HCT116 (cell line): ENCODE results near the gene TARBP1. TPM values are rescaled to one million over a fixed set of nuclear protein-coding genes. Genes with fewer than 3 reads are reported as not detected.
"Not testable (repeated sequence)": the region's sequence is repeated elsewhere in the genome, so short reads cannot be mapped to it uniquely, and the experiment has no call there.

Source experiments
- ATAC-seq: fragments of 200-7000 bp; cut with Tn5 transposase; 2 replicates; pipeline ENCODE4 v1.9.1; 2020; ENCODE audit warnings: mild to moderate bottlenecking, moderate library complexity
- BruUV-seq: library from RNA; stranded (reverse); fragments of 400-500 nt; replicated peaks from 2 replicates; lab custom pipeline; 2021; lab: Mats Ljungman, UMichigan
- CTCF ChIA-PET: fragments of 300-600 bp; sonication (Branson Sonifier 250); formaldehyde crosslinking; loops from one replicate; lab custom pipeline; 2021; ENCODE audit warnings: antibody characterized with exemption; lab: Charles Lee
- POLR2A ChIA-PET: fragments of 300-600, 350-600 bp; sonication (Branson Sonifier 250); formaldehyde crosslinking; loops from one replicate; lab custom pipeline; 2021; ENCODE audit warnings: antibody characterized with exemption; lab: Charles Lee
- RAD21 ChIA-PET, 2 experiments: fragments of 300-600 bp; sonication (Branson Sonifier 250); formaldehyde crosslinking; loops; one replicate each; lab custom pipeline; 2023; ENCODE audit warnings: low total read pairs in 2 of 2; ENCODE audit not compliant: uncharacterized antibody in 2 of 2, unreplicated experiment in 2 of 2, low non-redundant PET in 1 of 2; lab: Charles Lee
- DNase-seq: peaks from one replicate; pipeline ENCODE4 v3.0.0-alpha.2; 2010; ENCODE audit warnings: low read depth, low spot score
- H2AFZ ChIP-seq: fragments of 200-600 bp; shearing (Covaris generic), sonication (generic); 2 replicates; pipeline ENCODE4 v1.6.1; 2017; ENCODE audit warnings: low read depth, mixed run types, mixed read lengths, antibody characterized with exemption, low read length; ENCODE audit not compliant: poor library complexity, severe bottlenecking
- H3K27ac ChIP-seq: 2 replicates; pipeline ENCODE4 v1.5.1; 2012; ENCODE audit warnings: low read depth, low read length
- H3K27me3 ChIP-seq: fragments of 200-600 bp; sonication (generic); 2 replicates; pipeline ENCODE4 v1.6.1; 2016; ENCODE audit warnings: mixed run types, low read length, mixed read lengths; ENCODE audit not compliant: insufficient read depth
- H3K36me3 ChIP-seq, 2 experiments: fragments of 200-500 bp in 1 of 2; fragments of 200-600 bp in 1 of 2; sonication (Bioruptor generic) in 1 of 2; sonication (generic) in 1 of 2; 2 replicates each; pipeline versions ENCODE4 v1.5.1 to v1.6.1; 2014 to 2016; ENCODE audit warnings: low read length in 2 of 2, inconsistent platforms in 1 of 2, mixed read lengths in 1 of 2, mixed run types in 1 of 2; ENCODE audit not compliant: insufficient read depth in 2 of 2, control insufficient read depth in 1 of 2
- H3K4me1 ChIP-seq, 2 experiments: fragments of 200-600 bp in 1 of 2; sonication (generic) in 1 of 2; 2 replicates each; pipeline versions ENCODE4 v1.5.1 to v1.6.1; 2012 to 2017; ENCODE audit warnings: low read length in 2 of 2, inconsistent platforms in 1 of 2, mild to moderate bottlenecking in 1 of 2, mixed read lengths in 1 of 2, mixed run types in 1 of 2, moderate library complexity in 1 of 2; ENCODE audit not compliant: insufficient read depth in 2 of 2, control insufficient read depth in 1 of 2
- H3K4me2 ChIP-seq: fragments of 200-600 bp; sonication (generic); 2 replicates; pipeline ENCODE4 v1.6.1; 2017; ENCODE audit warnings: mixed run types, low read length, mixed read lengths
- H3K4me3 ChIP-seq, 2 experiments: fragments of 200-600 bp in 1 of 2; sonication (generic) in 1 of 2; replicated peaks in 1 of 2; 2 replicates each; pipeline ENCODE4 v1.5.1; 2011 to 2016; ENCODE audit warnings: low read length in 2 of 2, control low read depth in 1 of 2, low read depth in 1 of 2, mild to moderate bottlenecking in 1 of 2, mixed read lengths in 1 of 2, mixed run types in 1 of 2
- H3K79me2 ChIP-seq: fragments of 200-600 bp; sonication (generic); 2 replicates; pipeline ENCODE4 v1.6.1; 2017; ENCODE audit warnings: mild to moderate bottlenecking, mixed run types, low read length, moderate library complexity, mixed read lengths; ENCODE audit not compliant: insufficient read depth
- H3K9ac ChIP-seq: fragments of 200-600 bp; sonication (generic); 2 replicates; pipeline ENCODE4 v1.6.1; 2016; ENCODE audit warnings: low read length, mixed read lengths
- H3K9me2 ChIP-seq: fragments of 200-600 bp; sonication (generic), shearing (Covaris generic); 2 replicates; pipeline ENCODE4 v1.6.1; 2017; ENCODE audit warnings: mixed run types, mild to moderate bottlenecking, moderate library complexity; ENCODE audit not compliant: insufficient read depth
- H3K9me3 ChIP-seq, 2 experiments: fragments of 200-500 bp in 1 of 2; fragments of 200-600 bp in 1 of 2; sonication (Bioruptor generic) in 1 of 2; sonication (generic) in 1 of 2; 2 replicates each; pipeline ENCODE4 v1.6.1; 2014 to 2017; ENCODE audit warnings: low read length in 2 of 2, mixed read lengths in 2 of 2, inconsistent platforms in 1 of 2, low read depth in 1 of 2, mild to moderate bottlenecking in 1 of 2, mixed run types in 1 of 2, moderate library complexity in 1 of 2; ENCODE audit not compliant: control insufficient read depth in 1 of 2, insufficient read depth in 1 of 2
- H4K20me1 ChIP-seq: fragments of 200-600 bp; sonication (generic), shearing (Covaris generic); 2 replicates; pipeline ENCODE4 v1.6.1; 2017; ENCODE audit warnings: mixed run types, mild to moderate bottlenecking, moderate library complexity; ENCODE audit not compliant: insufficient read depth
- CBX3 ChIP-seq: IDR thresholded peaks from 2 replicates; pipeline ENCODE4 v1.6.1; 2012; ENCODE audit warnings: low read depth
- CEBPB ChIP-seq: IDR thresholded peaks from 2 replicates; pipeline ENCODE4 v1.6.1; 2012; ENCODE audit warnings: low read depth
- ELF1 ChIP-seq: IDR thresholded peaks from 2 replicates; pipeline ENCODE4 v1.6.1; 2012; ENCODE audit warnings: low read depth, borderline replicate concordance
- EZH2 ChIP-seq: fragments of 200-600 bp; sonication (generic); IDR thresholded peaks from 2 replicates; pipeline ENCODE4 v1.6.1; 2017; ENCODE audit warnings: antibody characterized with exemption, mixed run types
- EZH2phosphoT487 ChIP-seq: fragments of 200-600 bp; IDR thresholded peaks from 2 replicates; pipeline ENCODE4 v1.6.1; 2018; ENCODE audit warnings: antibody characterized with exemption, borderline replicate concordance
- POLR2A ChIP-seq: IDR thresholded peaks from 2 replicates; pipeline ENCODE4 v1.7.0; 2011; ENCODE audit warnings: borderline replicate concordance; ENCODE audit not compliant: insufficient read depth, insufficient read length; ENCODE audit errors: extremely low read depth
- POLR2AphosphoS5 ChIP-seq: IDR thresholded peaks from 2 replicates; pipeline ENCODE4 v1.6.1; 2011; ENCODE audit warnings: mild to moderate bottlenecking, low read depth, low read length, moderate library complexity
- SP1 ChIP-seq: IDR thresholded peaks from 2 replicates; pipeline ENCODE4 v1.6.1; 2012; ENCODE audit warnings: low read depth
- SRF ChIP-seq: IDR thresholded peaks from 2 replicates; pipeline ENCODE4 v1.6.1; 2012; ENCODE audit warnings: low read depth
- TCF7L2 ChIP-seq: IDR thresholded peaks from 2 replicates; pipeline ENCODE4 v1.7.0; 2011; ENCODE audit warnings: borderline replicate concordance, inconsistent platforms; ENCODE audit not compliant: insufficient read depth, insufficient read length; ENCODE audit errors: extremely low read depth
- YY1 ChIP-seq: IDR thresholded peaks from 2 replicates; pipeline ENCODE4 v1.6.1; 2011; ENCODE audit warnings: low read length, low read depth, moderate library complexity, mild to moderate bottlenecking; ENCODE audit not compliant: insufficient replicate concordance; ENCODE audit errors: extremely low read depth
- ZNF274 ChIP-seq: fragments of 200-500 bp; sonication (Bioruptor generic); IDR thresholded peaks from 2 replicates; pipeline ENCODE4 v1.6.1; 2014; ENCODE audit warnings: mild to moderate bottlenecking, low read depth, low read length, inconsistent platforms
- intact Hi-C: fragments of 100-400 bp; cut with micrococcal nuclease; formaldehyde crosslinking; loops from 2 replicates; pipeline ENCODE4 v1.10.0; 2022
- total RNA-seq: library from RNA; stranded (reverse); gene quantifications from one replicate; pipeline ENCODE4 v1.2.1, GENCODE V29; 2021; ENCODE audit not compliant: unreplicated experiment
- TF ChIP-seq, protein P1 (sequence below): IDR thresholded peaks from 2 replicates; pipeline ENCODE4 v1.6.1; 2012
- TF ChIP-seq, protein P2 (sequence below): IDR thresholded peaks from 2 replicates; pipeline ENCODE4 v1.6.1; 2012; ENCODE audit warnings: low read depth
- TF ChIP-seq, protein P3 (sequence below): IDR thresholded peaks from 2 replicates; pipeline ENCODE4 v1.6.1; 2012

TARBP1 gene
- total RNA-seq, 1 experiment from 2014 or later, result 17.2 TPM

DNA sequence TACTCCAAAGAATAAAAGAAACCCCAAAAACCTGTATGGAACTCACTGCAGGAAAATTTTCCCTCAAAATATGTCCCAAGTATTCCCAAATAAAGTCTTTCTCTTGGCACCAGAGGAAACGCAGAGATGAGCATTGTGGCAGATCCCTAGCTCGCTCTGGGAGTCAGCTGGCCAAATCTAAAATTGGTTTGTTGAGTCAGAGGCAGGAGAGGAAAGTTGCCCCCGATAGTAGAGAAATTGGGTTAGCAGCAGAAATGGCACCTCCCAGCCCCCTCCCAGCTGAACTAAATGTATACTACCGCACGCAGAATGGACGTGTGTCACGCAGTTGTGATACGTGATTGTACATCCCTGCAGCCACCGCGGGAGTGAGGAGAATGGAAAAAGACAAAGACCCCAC is 39.9 kb upstream of the TARBP1 start (continued):
- TF ChIP-seq CBX3 (no peak), SRF (no peak), POLR2AphosphoS5 (no peak), EZH2 (no peak), EZH2phosphoT487 (no peak), YY1 (no peak), POLR2A (no peak), ZNF274 (no peak)

DNA sequence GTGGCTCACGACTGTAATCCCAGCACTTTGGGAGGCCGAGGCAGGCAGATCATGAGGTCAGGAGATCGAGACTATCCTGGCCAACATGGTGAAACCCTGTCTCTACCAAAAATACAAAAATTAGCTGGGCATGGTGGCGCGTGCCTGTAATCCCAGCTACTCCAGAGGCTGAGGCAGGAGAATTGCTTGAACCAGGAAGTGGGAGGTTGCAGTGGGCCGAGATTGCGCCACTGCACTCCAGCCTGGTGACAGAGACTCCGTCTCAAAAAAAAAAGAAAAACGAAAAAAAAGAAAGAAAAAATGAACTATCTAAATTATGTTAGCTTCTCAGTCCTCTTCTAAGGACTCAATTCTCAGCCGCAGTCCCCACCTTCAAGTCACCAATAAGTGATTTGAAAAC is 39.1 kb upstream of the TARBP1 start:
- H3K27ac ChIP-seq, H3K27me3 ChIP-seq, H4K20me1 ChIP-seq, H3K36me3 ChIP-seq, RAD21 ChIA-PET, H3K79me2 ChIP-seq, H3K4me3 ChIP-seq, H2AFZ ChIP-seq, intact Hi-C loops, BruUV-seq, H3K4me2 ChIP-seq, ATAC-seq, DNase-seq, H3K9me2 ChIP-seq, H3K9ac ChIP-seq, CTCF ChIA-PET, H3K9me3 ChIP-seq: not testable (repeated sequence)
- peaks cover 1 to 13% of the 10 kb centered on the region in 2 experiments; a peak in 3 of 4 replicates for H3K4me1 ChIP-seq
- POLR2A ChIA-PET, result interaction anchor here (0.7 kb wide), 1 partner anchor 11 kb away, joined by 3 read pairs; no protein-coding TSS in a partner anchor

DNA sequence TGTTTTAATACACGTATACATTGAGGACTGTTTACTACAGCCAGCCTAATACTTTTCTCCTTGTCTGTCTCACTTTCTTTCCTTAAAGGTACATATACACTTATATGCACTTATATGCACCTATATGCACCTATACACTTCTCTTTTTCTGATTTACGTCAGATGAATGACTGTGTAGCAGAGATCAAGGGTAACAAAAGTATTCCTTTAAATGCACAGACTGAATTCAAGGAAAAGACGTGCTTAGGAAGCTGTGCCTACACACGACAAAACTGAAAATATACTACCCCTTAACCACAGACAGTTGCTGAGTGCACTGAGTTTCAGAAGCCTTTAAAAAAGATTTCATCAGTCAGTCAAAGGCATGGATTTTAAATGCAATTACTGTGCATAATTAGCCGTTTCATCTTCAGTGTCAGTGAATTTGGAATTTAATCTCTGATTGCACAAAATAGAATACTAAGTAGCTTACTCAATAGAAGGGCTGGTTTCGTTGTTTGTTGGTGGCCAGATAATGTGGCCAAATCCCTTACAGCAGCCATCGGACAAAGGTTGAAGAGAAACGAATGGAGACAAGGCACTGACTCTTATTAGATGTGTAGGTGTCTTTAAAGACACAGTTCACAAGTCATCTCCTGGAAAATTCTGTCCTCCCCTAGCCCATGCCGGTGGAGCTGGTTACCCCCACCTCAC is 38.3 kb upstream of the TARBP1 start:
- CTCF ChIA-PET, result no interaction called here
- TF ChIP-seq ZNF274, result no peak
- TF ChIP-seq, protein P1, sequence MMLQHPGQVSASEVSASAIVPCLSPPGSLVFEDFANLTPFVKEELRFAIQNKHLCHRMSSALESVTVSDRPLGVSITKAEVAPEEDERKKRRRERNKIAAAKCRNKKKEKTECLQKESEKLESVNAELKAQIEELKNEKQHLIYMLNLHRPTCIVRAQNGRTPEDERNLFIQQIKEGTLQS, result no peak
- TF ChIP-seq ELF1, result no peak
- no peak for TF ChIP-seq CEBPB
- TF ChIP-seq SP1, result no peak
- TF ChIP-seq POLR2AphosphoS5, result no peak
- TF ChIP-seq, protein P2, sequence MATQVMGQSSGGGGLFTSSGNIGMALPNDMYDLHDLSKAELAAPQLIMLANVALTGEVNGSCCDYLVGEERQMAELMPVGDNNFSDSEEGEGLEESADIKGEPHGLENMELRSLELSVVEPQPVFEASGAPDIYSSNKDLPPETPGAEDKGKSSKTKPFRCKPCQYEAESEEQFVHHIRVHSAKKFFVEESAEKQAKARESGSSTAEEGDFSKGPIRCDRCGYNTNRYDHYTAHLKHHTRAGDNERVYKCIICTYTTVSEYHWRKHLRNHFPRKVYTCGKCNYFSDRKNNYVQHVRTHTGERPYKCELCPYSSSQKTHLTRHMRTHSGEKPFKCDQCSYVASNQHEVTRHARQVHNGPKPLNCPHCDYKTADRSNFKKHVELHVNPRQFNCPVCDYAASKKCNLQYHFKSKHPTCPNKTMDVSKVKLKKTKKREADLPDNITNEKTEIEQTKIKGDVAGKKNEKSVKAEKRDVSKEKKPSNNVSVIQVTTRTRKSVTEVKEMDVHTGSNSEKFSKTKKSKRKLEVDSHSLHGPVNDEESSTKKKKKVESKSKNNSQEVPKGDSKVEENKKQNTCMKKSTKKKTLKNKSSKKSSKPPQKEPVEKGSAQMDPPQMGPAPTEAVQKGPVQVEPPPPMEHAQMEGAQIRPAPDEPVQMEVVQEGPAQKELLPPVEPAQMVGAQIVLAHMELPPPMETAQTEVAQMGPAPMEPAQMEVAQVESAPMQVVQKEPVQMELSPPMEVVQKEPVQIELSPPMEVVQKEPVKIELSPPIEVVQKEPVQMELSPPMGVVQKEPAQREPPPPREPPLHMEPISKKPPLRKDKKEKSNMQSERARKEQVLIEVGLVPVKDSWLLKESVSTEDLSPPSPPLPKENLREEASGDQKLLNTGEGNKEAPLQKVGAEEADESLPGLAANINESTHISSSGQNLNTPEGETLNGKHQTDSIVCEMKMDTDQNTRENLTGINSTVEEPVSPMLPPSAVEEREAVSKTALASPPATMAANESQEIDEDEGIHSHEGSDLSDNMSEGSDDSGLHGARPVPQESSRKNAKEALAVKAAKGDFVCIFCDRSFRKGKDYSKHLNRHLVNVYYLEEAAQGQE, result no peak
- no peak for TF ChIP-seq YY1
- no peak for TF ChIP-seq TCF7L2
- TF ChIP-seq, protein P3, sequence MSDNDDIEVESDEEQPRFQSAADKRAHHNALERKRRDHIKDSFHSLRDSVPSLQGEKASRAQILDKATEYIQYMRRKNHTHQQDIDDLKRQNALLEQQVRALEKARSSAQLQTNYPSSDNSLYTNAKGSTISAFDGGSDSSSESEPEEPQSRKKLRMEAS, result no peak

More for the DNA sequence above, 38.3 kb upstream of the TARBP1 start:
- intact Hi-C loops, result no loop called here
- H3K27ac ChIP-seq, result no peak overlapping the region
- no peak for ATAC-seq
- no peak for DNase-seq
- BruUV-seq, result no TSS peak
- no peaks in the 10 kb centered on the region for H3K9me2 ChIP-seq
- H3K27me3 ChIP-seq, result no peaks in the 10 kb centered on the region
- ChIA-PET RAD21 (no interaction called here), POLR2A (no interaction called here)
- no peaks in the 10 kb centered on the region for H3K36me3 ChIP-seq
- no peaks in the 10 kb centered on the region for H4K20me1 ChIP-seq
- no peaks in the 10 kb centered on the region for H3K79me2 ChIP-seq
- no peaks in the 10 kb centered on the region for H3K9me3 ChIP-seq
- peaks cover 0 to 12% of the 10 kb centered on the region in 2 experiments; a peak in 2 of 4 replicates for H3K4me1 ChIP-seq
- no peak overlapping the region for H3K9ac ChIP-seq
- no peak overlapping the region for H3K4me3 ChIP-seq
- no peak overlapping the region for H3K4me2 ChIP-seq
- H2AFZ ChIP-seq, result no peak overlapping the region
